Upper lobe of left lung (tissue), 6 donors: Measurements from ENCODE around the gene PPP1R3G. TPM values are rescaled to one million over a fixed set of nuclear protein-coding genes. Genes with fewer than 3 reads are reported as not detected.

Experiments
- ATAC-seq, 2 donors: fragments of 200-7000 bp; cut with Tn5 transposase; one replicate each; pipeline ENCODE4 v1.9.1; 2022; ENCODE audit warnings: mild to moderate bottlenecking in 2 of 2, moderate library complexity in 2 of 2; ENCODE audit not compliant: low FRiP score in 2 of 2
- DNase-seq, 2 donors: peaks; one replicate each; pipeline ENCODE4 v3.0.0-alpha.2; 2019 to 2020
- H3K27ac ChIP-seq, 4 donors: fragments of 200-600 bp; sonication (generic); one replicate each; pipeline ENCODE4 v1.5.1; 2016 to 2019
- H3K27me3 ChIP-seq, 4 donors: fragments of 200-600 bp; sonication (generic); one replicate each; pipeline ENCODE4 v1.5.1; 2017 to 2019
- H3K36me3 ChIP-seq, 4 donors: fragments of 200-600 bp; sonication (generic); one replicate each; pipeline ENCODE4 v1.5.1; 2016 to 2019
- H3K4me1 ChIP-seq, 4 donors: fragments of 200-600 bp; sonication (generic); one replicate each; pipeline ENCODE4 v1.5.1; 2018 to 2019
- H3K4me3 ChIP-seq, 4 donors: fragments of 200-600 bp; sonication (generic); one replicate each; pipeline ENCODE4 v1.5.1; 2017 to 2019; ENCODE audit warnings: mild to moderate bottlenecking in 2 of 4, moderate library complexity in 1 of 4
- H3K9me3 ChIP-seq, 4 donors: fragments of 200-600 bp; sonication (generic); one replicate each; pipeline ENCODE4 v1.5.1; 2018 to 2019
- EP300 ChIP-seq, 4 donors: sonication (generic); formaldehyde crosslinking; IDR thresholded peaks; one replicate each; pipeline ENCODE4 v1.5.1; 2017; ENCODE audit warnings: antibody characterized with exemption in 4 of 4, control low read depth in 2 of 4
- POLR2A ChIP-seq, 4 donors: fragments of 450-650 bp; IDR thresholded peaks; one replicate each; pipeline ENCODE4 v1.5.1; 2016 to 2017; ENCODE audit warnings: antibody characterized with exemption in 4 of 4, mild to moderate bottlenecking in 2 of 4
- POLR2AphosphoS5 ChIP-seq, 2 donors: sonication (generic); formaldehyde crosslinking; IDR thresholded peaks; one replicate each; pipeline ENCODE4 v1.5.1; 2017; ENCODE audit warnings: antibody characterized with exemption in 2 of 2
- WGBS, 2 donors: methylation state at CpG; one replicate each; pipeline ENCODE4 v1.1.5; 2017 to 2018; 5-methylcytosine and 5-hydroxymethylcytosine counted together
- total RNA-seq, 6 donors: library from RNA; depleted of rRNA in 4 of 6; stranded (reverse); fragments of >200 nt in 4 of 6; gene quantifications; one replicate each; pipeline versions ENCODE4 v1.1.0 to v1.2.1, GENCODE V29; 2016 to 2021
- TF ChIP-seq, protein P1 (sequence below), 6 experiments: fragments of 450-650 bp in 4 of 6; fragments of 200-600 bp in 2 of 6; sonication (generic) in 2 of 6; IDR thresholded peaks; one replicate each; pipeline ENCODE4 v1.5.1; 2016 to 2019; ENCODE audit warnings: antibody characterized with exemption in 6 of 6
- donor health status: DM: no; HTN: no; CAD: no; lungs with moderate emphysema.
- donor health status: DM: no; HTN: yes; CAD: no; lungs with severe emphysema.

Gene PPP1R3G
- total RNA-seq, 6 donors from 2014 or later, result 0.10 to 0.64 (median 0.37) TPM; not detected in 1

- Histone ChIP-seq H3K4me3 (no peak overlapping the region), H3K27ac (no peak overlapping the region), H3K9me3 (no peaks in the 10 kb centered on the region), H3K4me1 (no peaks in the 10 kb centered on the region), H3K36me3 (no peaks in the 10 kb centered on the region), H3K27me3 (no peaks in the 10 kb centered on the region)
- no peak for ATAC-seq
- WGBS, 2 donors, result 53 to 67% methylated on average over 3 to 4 of the region's 4 CpGs
- TF ChIP-seq EP300 (IDR thresholded peaks at IDR 0.05), result no peak
- no peak for TF ChIP-seq POLR2A (IDR thresholded peaks at IDR 0.05)
- no peak for TF ChIP-seq POLR2AphosphoS5 (IDR thresholded peaks at IDR 0.05)
- TF ChIP-seq, protein P1, sequence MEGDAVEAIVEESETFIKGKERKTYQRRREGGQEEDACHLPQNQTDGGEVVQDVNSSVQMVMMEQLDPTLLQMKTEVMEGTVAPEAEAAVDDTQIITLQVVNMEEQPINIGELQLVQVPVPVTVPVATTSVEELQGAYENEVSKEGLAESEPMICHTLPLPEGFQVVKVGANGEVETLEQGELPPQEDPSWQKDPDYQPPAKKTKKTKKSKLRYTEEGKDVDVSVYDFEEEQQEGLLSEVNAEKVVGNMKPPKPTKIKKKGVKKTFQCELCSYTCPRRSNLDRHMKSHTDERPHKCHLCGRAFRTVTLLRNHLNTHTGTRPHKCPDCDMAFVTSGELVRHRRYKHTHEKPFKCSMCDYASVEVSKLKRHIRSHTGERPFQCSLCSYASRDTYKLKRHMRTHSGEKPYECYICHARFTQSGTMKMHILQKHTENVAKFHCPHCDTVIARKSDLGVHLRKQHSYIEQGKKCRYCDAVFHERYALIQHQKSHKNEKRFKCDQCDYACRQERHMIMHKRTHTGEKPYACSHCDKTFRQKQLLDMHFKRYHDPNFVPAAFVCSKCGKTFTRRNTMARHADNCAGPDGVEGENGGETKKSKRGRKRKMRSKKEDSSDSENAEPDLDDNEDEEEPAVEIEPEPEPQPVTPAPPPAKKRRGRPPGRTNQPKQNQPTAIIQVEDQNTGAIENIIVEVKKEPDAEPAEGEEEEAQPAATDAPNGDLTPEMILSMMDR (IDR thresholded peaks at IDR 0.05), result no peak
- no peak for DNase-seq
These were observed 41.1 kb downstream of the PPP1R3G start for GRCh38 chr6:5126214-5126613.

DNA sequence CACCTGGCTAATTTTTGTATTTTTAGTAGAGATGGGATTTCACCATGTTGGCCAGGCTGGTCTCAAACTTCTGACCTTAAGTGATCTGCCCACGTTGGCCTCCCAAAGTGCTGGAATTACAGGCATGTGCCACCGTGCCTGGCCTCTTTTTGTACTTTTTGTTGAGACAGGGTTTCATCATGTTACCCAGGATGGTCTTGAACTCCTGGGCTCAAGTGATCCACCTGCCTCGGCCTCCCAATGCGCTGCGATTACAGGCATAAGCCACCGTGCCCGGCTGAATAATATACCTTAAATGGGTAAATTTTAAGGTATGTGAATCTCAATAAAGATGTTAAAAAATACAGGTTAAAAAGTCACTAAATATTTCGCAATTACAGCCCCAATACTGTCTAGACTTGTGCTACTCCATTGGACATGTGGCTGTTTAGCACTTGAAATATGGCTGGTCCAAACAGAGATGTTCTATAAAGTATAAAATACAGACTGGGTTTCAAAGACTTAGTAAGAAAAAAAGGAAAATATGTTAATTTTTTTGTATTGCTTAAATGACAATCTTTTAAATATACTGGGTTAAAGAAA, 42.1 kb downstream of the PPP1R3G start:
- Histone ChIP-seq H3K4me1 (peaks cover 0 to 3% (median under 1%) of the 10 kb centered on the region in 4 donors), H3K9me3 (no peaks in the 10 kb centered on the region), H3K27me3 (no peaks in the 10 kb centered on the region), H3K36me3 (no peaks in the 10 kb centered on the region), H3K4me3 (no peak overlapping the region), H3K27ac (no peak overlapping the region)
- TF ChIP-seq, protein P1 (IDR thresholded peaks at IDR 0.05), result no peak
- TF ChIP-seq POLR2AphosphoS5 (IDR thresholded peaks at IDR 0.05) (no peak), EP300 (IDR thresholded peaks at IDR 0.05) (no peak), POLR2A (IDR thresholded peaks at IDR 0.05) (no peak)
- ATAC-seq, result no peak
- no peak for DNase-seq
- WGBS, 2 donors, result 85 to 92% methylated on average over 8 of the region's 8 CpGs

GRCh38 chr6:5128351-5128750, 43.2 kb downstream of the PPP1R3G start:
- 79 to 81% methylated on average over 4 of the region's 4 CpGs for WGBS, 2 donors

DNA sequence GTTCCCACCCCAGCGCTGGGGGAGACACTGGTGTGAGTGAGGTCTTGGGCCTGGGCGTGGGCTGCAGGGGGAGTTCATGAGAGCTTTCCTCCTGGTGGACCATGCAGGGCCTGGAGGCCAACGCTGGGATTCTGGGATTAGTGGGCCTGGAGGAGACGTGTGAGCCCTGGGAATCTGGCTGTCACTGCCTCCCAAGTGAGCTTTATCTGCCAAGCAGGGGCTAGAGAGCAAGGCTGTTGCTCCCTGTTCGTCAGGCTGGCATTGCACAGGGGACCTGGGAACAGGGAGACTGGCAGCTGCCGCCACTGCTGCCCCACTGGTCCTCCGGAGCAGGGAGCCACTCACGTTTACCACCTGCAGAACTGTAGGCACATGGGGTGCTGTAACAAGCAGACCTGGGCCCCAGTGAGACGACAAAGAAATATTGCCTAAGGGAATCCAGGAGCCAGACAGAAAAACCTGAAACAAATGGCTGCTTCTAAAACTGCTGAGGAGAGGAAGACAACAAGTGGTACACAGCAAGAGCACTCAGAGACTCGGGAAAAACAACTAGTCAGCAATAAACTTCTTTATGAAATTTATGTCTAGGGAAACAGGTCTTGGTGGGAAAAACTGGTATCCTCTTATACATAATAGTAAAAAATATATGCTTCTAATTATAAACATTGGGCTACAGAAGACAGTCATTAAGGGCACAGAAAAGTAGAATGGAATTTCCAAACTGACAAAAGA, 45.2 kb downstream of the PPP1R3G start:
- H3K9me3 ChIP-seq, result no peaks in the 10 kb centered on the region
- WGBS, 2 donors, result 88 to 95% methylated on average over 6 to 9 of the region's 10 CpGs
- no peak for DNase-seq
- no peak overlapping the region for H3K4me3 ChIP-seq
- ATAC-seq, result no peak
- no peak overlapping the region for H3K27ac ChIP-seq
- no peaks in the 10 kb centered on the region for H3K27me3 ChIP-seq
- H3K36me3 ChIP-seq, result no peaks in the 10 kb centered on the region
- peaks cover 4 to 13% (median 7%) of the 10 kb centered on the region in 4 donors for H3K4me1 ChIP-seq
- TF ChIP-seq, protein P1 (IDR thresholded peaks at IDR 0.05), result no peak
- TF ChIP-seq POLR2A (IDR thresholded peaks at IDR 0.05), result no peak
- no peak for TF ChIP-seq POLR2AphosphoS5 (IDR thresholded peaks at IDR 0.05)
- TF ChIP-seq EP300 (IDR thresholded peaks at IDR 0.05), result no peak

More at GRCh38 chr6:5128351-5128750, 43.2 kb downstream of the PPP1R3G start:
- no peak for ATAC-seq
- H3K36me3 ChIP-seq, result no peaks in the 10 kb centered on the region
- H3K9me3 ChIP-seq, result no peaks in the 10 kb centered on the region
- H3K4me3 ChIP-seq, result no peak overlapping the region
- peaks cover 4 to 13% (median 7%) of the 10 kb centered on the region in 4 donors for H3K4me1 ChIP-seq
- H3K27me3 ChIP-seq, result no peaks in the 10 kb centered on the region
- no peak overlapping the region for H3K27ac ChIP-seq
- no peak for DNase-seq
- TF ChIP-seq POLR2A (IDR thresholded peaks at IDR 0.05), result no peak

DNA sequence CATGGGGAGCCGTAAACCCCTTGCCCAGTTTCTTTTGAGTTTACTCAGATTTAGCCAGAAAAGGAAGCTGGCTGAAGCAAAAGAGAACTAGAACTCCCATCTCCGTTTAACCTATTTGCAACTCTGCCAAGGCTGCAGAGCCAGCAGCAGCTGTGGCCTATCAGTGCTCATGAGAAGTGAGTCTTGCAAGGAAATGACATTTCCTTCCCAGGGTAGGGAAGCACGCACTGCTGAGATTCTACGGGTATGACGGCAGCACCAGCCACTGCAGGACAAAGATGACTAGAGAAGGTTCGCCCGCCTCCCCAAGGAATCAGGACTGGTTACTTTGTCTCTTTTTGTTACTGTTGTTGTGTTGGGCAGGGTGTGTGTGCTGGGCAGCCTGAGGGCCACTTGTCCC, 47.6 kb downstream of the PPP1R3G start:
- H3K4me1 ChIP-seq, result peaks cover 4 to 13% (median 7%) of the 10 kb centered on the region in 4 donors
- WGBS, 2 donors, result 11 to 33% methylated on average over 2 to 7 of the region's 7 CpGs
- no peaks in the 10 kb centered on the region for H3K27me3 ChIP-seq
- no peaks in the 10 kb centered on the region for H3K9me3 ChIP-seq
- peak in 1 of 2 donors; percentile 50 for DNase-seq
- H3K36me3 ChIP-seq, result no peaks in the 10 kb centered on the region
- H3K27ac ChIP-seq, result peak overlapping the region in 3 of 4 donors; percentile 37 to 65 (median 55)
- peak; percentile 65 to 85 for ATAC-seq
- peak overlapping the region in 1 of 4 donors; percentile 14 for H3K4me3 ChIP-seq
- TF ChIP-seq POLR2AphosphoS5 (IDR thresholded peaks at IDR 0.05) (peak; percentile 68 to 69), POLR2A (IDR thresholded peaks at IDR 0.05) (no peak), EP300 (IDR thresholded peaks at IDR 0.05) (no peak)
- TF ChIP-seq, protein P1 (IDR thresholded peaks at IDR 0.05), result peak in 1 of 6 experiments; percentile 5
